ENCODE measurements around the gene SLC4A5.

- no peak for TF ChIP-seq USF2 (IDR thresholded peaks at IDR 0.05)
- no peak for TF ChIP-seq RAD21 (conservative IDR thresholded peaks at IDR 0.05 in 1 of 2, IDR thresholded peaks at IDR 0.05 in 1 of 2)
- TF ChIP-seq CTCF (IDR thresholded peaks at IDR 0.05) = no peak
- TF ChIP-seq EP300 (IDR thresholded peaks at IDR 0.05) = no peak
These were observed 89.8 kb downstream of the SLC4A5 start for GRCh38 chr2:74253306-74253970.

All from A549 (cell line).